ENCODE data around the gene GTF2H3. TPM values are rescaled to one million over a fixed set of nuclear protein-coding genes. Genes with fewer than 3 reads are reported as not detected.

Gene GTF2H3
- total and polyA plus RNA-seq, 10 of the 15 experiments (the other 5 are each of a cell fraction or from before 2014, with no cell fraction given), result 20.6 to 62.9 (median 34.7) TPM

GRCh38 chr12:123681605-123682004 is 48.0 kb downstream of the GTF2H3 start (continued):
- TF ChIP-seq ETV6 (conservative IDR thresholded peaks at IDR 0.05 in 1 of 2, IDR thresholded peaks at IDR 0.05 in 1 of 2; ENCODE audit: borderline replicate concordance in 1 of 2, low read depth in 1 of 2) (no peak), FOXM1 (IDR thresholded peaks at IDR 0.05; ENCODE audit: low read depth, low read length) (peak; percentile 86; the same call in 1 of the 2 replicates), EED (IDR thresholded peaks at IDR 0.05; ENCODE audit: low read depth) (peak; percentile 37; the same call in 1 of the 2 replicates), ATF7 (IDR thresholded peaks at IDR 0.05; ENCODE audit: low read depth) (peak; percentile 68; the same call in 1 of the 2 replicates), NKRF (conservative IDR thresholded peaks at IDR 0.05) (no peak), IKZF2 (IDR thresholded peaks at IDR 0.05) (peak; percentile 73 to 82), E4F1 (IDR thresholded peaks at IDR 0.05; ENCODE audit: borderline replicate concordance, partially characterized antibody) (no peak), POLR2AphosphoS5 (IDR thresholded peaks at IDR 0.05; ENCODE audit: low read length) (no peak), MTA2 (IDR thresholded peaks at IDR 0.05; ENCODE audit: low read depth) (no peak), SMAD1 (IDR thresholded peaks at IDR 0.05; ENCODE audit: low read depth, partially characterized antibody) (no peak), MYC (IDR thresholded peaks at IDR 0.05; ENCODE audit: insufficient read depth, insufficient read length, insufficient replicate concordance, low read length, severe bottlenecking) (no peak), TCF7 (IDR thresholded peaks at IDR 0.05; ENCODE audit: borderline replicate concordance) (0 out of 2 replicates have a peak, but pooled peaks have one; percentile 14)
